Renal pelvis (tissue), 4 donors: ENCODE measurements around the gene ADGRG1. TPM values are rescaled to one million over a fixed set of nuclear protein-coding genes. Genes with fewer than 3 reads are reported as not detected.
A peak's percentile ranks its signal among the peaks of the same experiment; 100 is the strongest.

Source experiments
- DNase-seq: peaks from one replicate; pipeline ENCODE4 v3.0.0-alpha.2; 2013
- polyA plus RNA-seq, 3 donors: library from polyadenylated mRNA; unstranded; fragments of 120-200 nt; gene quantifications; one replicate each; pipeline ENCODE4 v1.2.1, GENCODE V29; 2013; ENCODE audit not compliant: insufficient read length in 3 of 3

The ADGRG1 gene
- polyA plus RNA-seq, 3 donors = 72.4 to 84.0 (median 79.6) TPM

DNA sequence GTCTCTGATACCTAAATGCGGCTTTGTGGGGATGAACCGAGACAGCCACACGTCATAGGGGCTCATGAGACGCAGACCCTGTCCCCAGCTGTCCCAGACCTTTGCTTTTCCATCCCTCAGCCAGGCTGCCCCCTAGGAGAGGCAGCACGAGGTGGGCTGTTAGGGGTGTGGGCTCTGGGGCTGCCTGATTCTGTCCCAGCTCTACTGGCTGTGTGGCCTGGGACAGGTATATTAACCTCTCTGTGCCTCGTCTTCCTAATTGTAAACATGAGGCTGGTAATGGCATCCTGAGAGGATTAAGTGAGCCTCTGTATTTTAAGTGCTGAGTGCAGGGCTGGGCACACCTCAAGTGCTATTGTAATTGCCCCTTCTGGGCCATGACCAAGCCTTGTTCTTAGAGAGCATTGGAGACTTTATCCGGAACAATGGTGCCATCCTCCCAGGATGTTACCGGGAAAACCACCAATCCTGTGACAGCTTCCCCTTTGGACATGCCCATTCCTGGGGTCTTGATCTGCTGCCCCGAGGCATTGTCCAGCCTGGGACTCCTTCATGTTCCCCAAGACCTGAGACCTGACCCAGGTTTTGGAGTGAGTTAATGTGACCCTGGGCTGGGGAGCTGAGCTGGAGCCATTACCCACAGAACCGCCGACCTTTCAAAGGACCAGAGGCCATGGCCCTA lies 5.1 kb downstream of the ADGRG1 start:
- DNase-seq = no peak

GRCh38 chr16:57634171-57634570 lies 5.7 kb downstream of the ADGRG1 start:
- no peak for DNase-seq

DNA sequence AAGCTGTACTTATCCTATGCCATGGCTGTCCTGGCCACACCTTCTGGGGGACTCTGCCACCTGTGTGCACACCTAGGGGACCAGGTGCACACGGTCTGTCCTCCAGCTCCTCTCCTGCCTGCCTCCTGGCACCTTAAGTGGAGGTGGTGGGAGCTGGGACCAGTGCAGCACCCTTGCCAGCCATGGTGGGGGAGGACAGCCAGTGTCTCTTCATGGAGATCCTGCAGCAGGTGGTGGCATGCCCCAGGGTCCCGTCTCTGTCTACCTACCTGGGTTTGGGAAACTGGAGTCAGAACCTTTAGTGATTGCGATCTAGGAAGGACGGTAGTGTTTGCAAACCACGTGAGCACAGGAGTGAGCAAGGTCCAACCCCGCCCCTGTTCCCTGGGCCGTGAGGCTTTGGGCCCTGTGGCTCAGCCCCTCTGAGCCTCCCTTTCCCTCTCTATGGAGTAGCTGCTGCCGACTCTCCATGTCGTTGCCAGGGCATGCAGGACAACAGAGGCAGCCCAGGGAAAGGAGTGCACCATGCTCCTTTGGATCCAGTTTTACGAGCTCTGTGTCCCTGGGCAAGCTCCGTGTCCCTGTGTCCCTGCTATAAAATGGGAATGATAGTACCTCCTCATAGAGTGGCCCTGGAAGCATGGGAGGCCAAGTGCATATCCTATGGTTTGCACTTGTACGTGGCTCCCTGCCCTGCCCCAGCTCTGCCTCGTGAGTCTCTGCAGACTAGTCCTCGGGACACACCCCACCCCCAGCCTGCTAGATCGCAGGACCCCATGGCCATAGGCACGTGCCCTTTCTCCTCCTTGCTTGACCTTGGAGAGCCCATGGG lies 7.1 kb downstream of the ADGRG1 start:
- no peak for DNase-seq

DNA sequence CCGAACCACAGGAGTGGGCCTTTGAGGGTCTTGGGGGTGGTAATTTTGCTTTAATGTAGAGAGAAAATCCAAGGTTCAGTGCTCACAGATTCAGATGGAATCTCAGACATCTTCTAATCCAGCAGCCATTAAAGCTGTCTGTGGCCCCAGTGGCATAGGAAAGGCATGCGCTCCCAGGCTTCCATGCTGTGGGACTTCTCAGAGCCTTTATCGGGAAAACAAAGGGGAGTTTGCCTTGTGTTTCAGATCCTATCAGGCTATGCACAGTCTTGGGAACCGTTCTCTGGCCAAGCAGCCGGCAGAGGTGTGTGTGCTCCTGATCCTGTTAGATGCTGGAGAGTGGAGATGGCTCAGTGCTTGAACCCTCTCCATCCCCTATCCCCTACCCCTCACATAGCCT lies 7.8 kb downstream of the ADGRG1 start:
- no peak for DNase-seq

GRCh38 chr16:57637020-57637419 lies 8.6 kb downstream of the ADGRG1 start:
- DNase-seq = no peak

DNA sequence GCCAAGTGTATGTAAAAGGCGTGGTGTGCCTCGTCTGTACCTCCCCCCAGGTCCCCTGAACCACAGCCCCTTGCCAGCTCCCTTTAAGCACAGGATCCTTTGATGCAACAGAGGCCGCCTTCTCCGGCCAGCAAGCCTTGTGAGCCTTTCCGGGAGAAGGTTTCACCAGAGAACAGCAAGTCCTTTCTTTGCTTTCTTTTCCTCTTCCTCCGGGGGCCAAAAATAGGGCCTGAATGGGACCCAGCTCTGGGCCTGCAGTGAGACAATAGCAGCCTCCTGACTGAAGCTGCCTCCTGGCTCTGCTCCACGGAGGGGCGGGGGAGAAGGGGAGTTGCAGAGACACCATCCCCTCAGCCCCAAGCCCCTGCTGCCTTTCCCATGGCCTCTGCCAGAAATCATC lies 9.0 kb downstream of the ADGRG1 start:
- DNase-seq = no peak

- no peak for DNase-seq
Measured at GRCh38 chr16:57637965-57638364, 9.5 kb downstream of the ADGRG1 start.

- no peak for DNase-seq
Measured at GRCh38 chr16:57638381-57638780, 10.0 kb downstream of the ADGRG1 start.

DNA sequence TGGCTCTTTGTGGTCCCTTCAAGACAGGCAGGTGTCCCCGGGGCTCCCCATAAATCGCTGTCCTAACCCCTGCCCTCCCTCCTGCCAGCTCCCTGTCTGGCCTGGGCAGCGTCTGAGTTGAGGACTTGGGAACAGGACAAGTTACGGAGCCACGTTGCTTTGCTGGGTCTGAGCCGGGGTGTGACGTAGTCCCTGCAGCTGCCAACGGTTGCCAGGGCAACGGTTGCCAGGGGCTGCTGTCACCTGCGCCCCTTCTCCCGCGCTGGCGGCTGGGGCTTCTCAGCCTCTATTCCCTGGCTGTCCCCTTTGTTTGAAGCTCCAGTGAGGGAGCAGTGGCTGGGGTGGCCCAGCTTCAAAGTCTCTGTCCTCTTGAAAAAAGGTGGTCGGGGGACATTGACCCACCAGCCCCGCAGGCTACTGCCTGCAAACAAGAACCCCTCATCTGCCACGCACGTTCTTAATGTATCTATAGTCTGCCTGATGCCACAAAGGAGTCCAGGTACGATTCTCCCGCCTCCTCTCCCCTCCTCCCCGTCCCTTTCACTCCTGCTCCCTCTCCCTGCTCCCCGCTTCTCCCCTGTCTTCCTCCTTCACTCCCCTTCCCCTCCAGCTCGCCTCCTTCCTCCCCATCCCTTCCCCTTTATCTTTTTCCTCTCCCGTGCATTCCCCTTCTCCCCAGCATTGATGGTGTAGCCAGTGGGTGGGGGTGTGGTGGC lies 10.9 kb downstream of the ADGRG1 start:
- DNase-seq = peak; percentile 86

DNA sequence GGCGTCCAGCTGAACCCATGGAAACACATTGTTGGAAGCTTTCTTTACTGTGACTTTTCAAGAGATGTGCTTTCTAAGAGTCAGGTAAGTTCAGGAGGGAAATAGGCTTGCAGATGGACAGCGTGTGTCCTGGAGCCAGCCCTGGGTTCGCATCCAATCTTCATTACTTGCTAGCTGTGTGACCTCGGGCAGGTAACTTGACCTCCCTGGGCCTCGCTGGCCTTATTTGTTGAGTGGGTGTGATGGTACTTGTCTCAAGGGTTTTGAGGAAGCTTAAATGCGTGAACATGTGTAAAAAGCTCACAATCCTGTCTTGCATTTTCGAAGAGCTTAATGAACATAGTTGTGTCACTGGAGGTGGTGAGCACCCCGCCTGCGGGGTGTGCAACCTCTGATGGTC lies 11.8 kb downstream of the ADGRG1 start:
- no peak for DNase-seq

GRCh38 chr16:57640612-57641011 lies 12.2 kb downstream of the ADGRG1 start:
- no peak for DNase-seq

DNA sequence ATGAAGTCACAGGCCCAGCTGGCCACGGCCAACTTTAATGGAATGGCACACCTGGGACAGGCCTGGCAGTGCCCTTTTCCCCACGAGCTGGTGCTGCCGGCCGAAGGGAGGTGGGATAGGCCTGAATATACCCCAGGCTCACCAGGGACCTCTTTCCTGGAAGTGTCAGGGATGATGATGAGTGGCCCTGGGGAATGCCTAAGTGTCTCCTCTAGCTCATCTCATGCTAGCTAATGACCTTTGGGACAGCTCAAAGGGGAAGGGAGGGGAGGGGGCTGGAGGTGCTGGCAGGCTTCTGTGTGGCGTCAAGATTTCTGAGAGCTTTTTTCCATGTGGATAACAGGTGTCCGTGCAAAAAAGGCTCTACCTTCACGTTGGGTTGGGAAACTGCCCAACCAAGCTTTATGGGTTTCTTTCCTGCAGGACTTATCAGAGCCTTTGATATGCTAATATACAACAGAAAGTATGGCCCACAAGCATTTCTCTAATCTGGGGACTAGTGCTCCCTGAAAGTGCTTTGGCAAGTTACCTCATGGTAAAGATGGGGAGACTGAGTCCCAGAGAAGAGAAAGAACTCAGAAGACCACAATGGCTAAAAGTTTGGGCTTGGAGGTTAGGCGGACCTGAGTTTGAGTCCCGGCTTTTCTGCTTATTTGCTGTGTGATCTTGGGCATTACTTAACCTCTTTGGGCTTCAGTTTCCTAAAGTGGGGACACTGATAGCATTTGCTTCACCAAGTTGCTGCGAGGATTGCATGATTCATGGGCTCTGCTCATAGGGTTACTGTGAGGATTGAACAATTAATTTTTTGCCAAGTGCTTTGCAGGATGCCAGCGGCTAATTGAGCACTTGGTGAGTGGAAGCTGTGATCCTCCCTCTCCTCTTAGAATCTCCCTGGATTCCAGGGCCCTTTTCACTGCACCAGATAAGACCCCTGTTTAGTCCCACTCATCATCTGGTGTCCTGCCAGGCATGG lies 14.0 kb downstream of the ADGRG1 start:
- no peak for DNase-seq

DNA sequence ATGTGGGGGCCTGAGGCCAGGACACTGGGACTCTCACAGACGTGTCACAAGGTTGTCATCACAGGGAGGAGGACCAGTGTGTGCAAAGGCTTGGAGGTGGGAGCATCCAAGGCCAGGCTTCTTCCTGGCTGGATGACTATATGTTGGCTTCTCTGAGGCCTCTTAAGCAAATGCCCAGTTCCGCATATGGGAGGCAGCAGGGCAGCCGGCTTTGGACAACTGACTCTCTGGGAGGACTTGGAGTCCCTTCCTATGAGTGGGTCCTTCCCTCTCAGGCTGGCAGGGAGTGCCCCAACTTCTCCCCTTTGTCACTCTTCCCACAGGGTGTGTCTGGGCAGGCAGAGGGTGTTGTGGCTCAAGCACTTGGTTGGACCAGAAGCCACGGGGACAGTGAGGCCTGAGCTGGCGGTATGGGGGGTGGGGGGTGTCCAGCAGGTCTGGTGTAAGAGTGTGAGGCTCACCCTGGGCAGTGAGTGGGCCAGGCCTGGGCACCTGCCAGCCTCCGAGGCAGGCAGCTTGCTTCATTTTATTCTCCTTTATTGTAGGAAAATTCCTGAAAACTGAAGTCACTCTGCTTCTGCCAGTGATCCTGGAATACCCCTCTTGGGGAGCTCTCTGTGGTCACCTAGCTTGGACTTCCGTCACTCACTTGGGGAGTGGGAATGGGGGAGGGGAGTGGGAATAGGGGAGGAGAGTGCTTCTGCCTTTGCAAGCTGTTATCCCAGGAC lies 14.9 kb downstream of the ADGRG1 start:
- DNase-seq = no peak

GRCh38 chr16:57643910-57644309 lies 15.5 kb downstream of the ADGRG1 start:
- DNase-seq = no peak

- DNase-seq = no peak
Measured at GRCh38 chr16:57644383-57645014, 16.1 kb downstream of the ADGRG1 start.

DNA sequence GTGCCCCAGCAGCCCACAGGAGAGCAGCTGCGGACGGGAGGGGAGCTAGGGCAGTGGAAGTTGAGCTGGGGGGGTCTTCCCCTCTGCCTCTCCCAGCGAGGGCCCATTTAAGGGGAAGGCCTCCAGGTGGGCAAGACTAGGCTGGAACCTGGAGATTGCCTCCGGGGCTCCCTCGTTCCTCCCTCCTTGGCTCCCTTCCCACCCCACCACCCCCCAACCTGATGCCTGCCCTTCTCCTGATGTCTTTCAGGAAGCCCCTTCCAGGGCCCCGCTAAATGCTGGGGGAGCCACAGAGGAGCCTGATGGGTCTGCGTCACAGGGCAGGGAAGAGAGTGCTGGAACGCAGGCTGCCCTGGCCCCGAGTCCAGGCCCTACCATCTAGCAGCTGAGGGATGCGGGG lies 16.7 kb downstream of the ADGRG1 start:
- no peak for DNase-seq

- no peak for DNase-seq
Measured at GRCh38 chr16:57645691-57646387, 17.4 kb downstream of the ADGRG1 start.

- DNase-seq = no peak
Measured at GRCh38 chr16:57646388-57647039, 18.1 kb downstream of the ADGRG1 start.
